ENCODE results near the gene SAG. TPM values are rescaled to one million over a fixed set of nuclear protein-coding genes. Genes with fewer than 3 reads are reported as not detected.
"Not testable (repeated sequence)": the region's sequence is repeated elsewhere in the genome, so short reads cannot be mapped to it uniquely, and the experiment has no call there.

The SAG gene
- total and polyA plus RNA-seq, 2 of the 13 experiments (the other 11 are each of a cell fraction or from before 2014, with no cell fraction given), result not detected

- POLR2A ChIA-PET, result interaction anchor here (1.7 kb wide), 1 partner anchor 13 kb away, joined by 4 read pairs; no protein-coding TSS in a partner anchor
- no peak overlapping the region for H3K4me3 ChIP-seq (replicated peaks in 1 of 3; ENCODE audit: insufficient read depth in 1 of 3, low read depth in 2 of 3, low read length in 3 of 3)
- H3K4me1 ChIP-seq (ENCODE audit: insufficient read depth, low read length), result peaks cover 19% of the 10 kb centered on the region
- no TSS peak for BruUV-seq (replicated peaks)
- H3K9ac ChIP-seq (ENCODE audit: insufficient read depth, low read depth, low read length), result no peak overlapping the region
- DNase-seq (ENCODE audit: low spot score), result no peak
- intact Hi-C loops (cut with micrococcal nuclease; ENCODE audit: unreplicated experiment), result no loop called here
- ATAC-seq, result no peak
- peaks cover 0 to 15% of the 10 kb centered on the region in 2 experiments; a peak in 2 of 5 replicates for H3K27me3 ChIP-seq (ENCODE audit: control insufficient read depth in 1 of 2, insufficient read depth in 2 of 2, low read length in 2 of 2)
- H3K4me2 ChIP-seq (ENCODE audit: low read depth, low read length), result no peak overlapping the region
- CTCF ChIA-PET (ENCODE audit: low intra/inter-chr PET ratio, low total read pairs), result no interaction called here
- H4K20me1 ChIP-seq (ENCODE audit: insufficient read depth, low read length), result no peaks in the 10 kb centered on the region
- TF ChIP-seq ZNF136 (CRISPR knock-in tag; IDR thresholded peaks at IDR 0.05; ENCODE audit: low read depth), result no peak
- TF ChIP-seq TAF1 (CRISPR knock-in tag; IDR thresholded peaks at IDR 0.05), result no peak
- TF ChIP-seq SNAPC2 (CRISPR knock-in tag; IDR thresholded peaks at IDR 0.05), result no peak
- no peak for FAIRE-seq
- in situ Hi-C loops (cut with HindIII; ENCODE audit: extremely low pct_ligation_motif_present, low pct_unique_long_range_greater_than_20kb), result no loop called here
- no peak overlapping the region for H2AFZ ChIP-seq (ENCODE audit: low read length)
- no peaks in the 10 kb centered on the region for H3K79me2 ChIP-seq (ENCODE audit: insufficient read depth, low read length)
- H3K36me3 ChIP-seq (replicated peaks in 1 of 2; ENCODE audit: control insufficient read depth in 1 of 2, insufficient read depth in 2 of 2, low read length in 2 of 2), result no peaks in the 10 kb centered on the region
- no peaks in the 10 kb centered on the region for H3K9me3 ChIP-seq (ENCODE audit: low read length)
- no peak overlapping the region for H3K27ac ChIP-seq (ENCODE audit: extremely low read length, insufficient read depth, low read length)
- WGBS (ENCODE audit: low lambda C conversion rate), result 68% methylated on average over 8 of the region's 11 CpGs
These were observed 27.3 kb downstream of the SAG start for GRCh38 chr2:233334915-233335314.

GRCh38 chr2:233336091-233336490 is 28.5 kb downstream of the SAG start:
- H4K20me1 ChIP-seq (ENCODE audit: insufficient read depth, low read length); H3K9me3 ChIP-seq (ENCODE audit: low read length); H3K27ac ChIP-seq (ENCODE audit: extremely low read length, insufficient read depth, low read length); FAIRE-seq; ATAC-seq; H3K4me2 ChIP-seq (ENCODE audit: low read depth, low read length); H3K4me3 ChIP-seq (replicated peaks in 1 of 3; ENCODE audit: insufficient read depth in 1 of 3, low read depth in 2 of 3, low read length in 3 of 3); DNase-seq (ENCODE audit: low spot score); H3K9ac ChIP-seq (ENCODE audit: insufficient read depth, low read depth, low read length); in situ Hi-C loops (cut with HindIII; ENCODE audit: extremely low pct_ligation_motif_present, low pct_unique_long_range_greater_than_20kb); H2AFZ ChIP-seq (ENCODE audit: low read length); CTCF ChIA-PET (ENCODE audit: low intra/inter-chr PET ratio, low total read pairs); POLR2A ChIA-PET; BruUV-seq (replicated peaks); H3K79me2 ChIP-seq (ENCODE audit: insufficient read depth, low read length); H3K36me3 ChIP-seq (replicated peaks in 1 of 2; ENCODE audit: control insufficient read depth in 1 of 2, insufficient read depth in 2 of 2, low read length in 2 of 2); intact Hi-C loops (cut with micrococcal nuclease; ENCODE audit: unreplicated experiment): not testable (repeated sequence)
- whole genome bisulfite sequencing (ENCODE audit: low lambda C conversion rate), result 87% methylated on average over 13 of the region's 13 CpGs
- H3K4me1 ChIP-seq (ENCODE audit: insufficient read depth, low read length), result peaks cover 25% of the 10 kb centered on the region
- H3K27me3 ChIP-seq (ENCODE audit: control insufficient read depth in 1 of 2, insufficient read depth in 2 of 2, low read length in 2 of 2), result peaks cover 0 to 10% of the 10 kb centered on the region in 2 experiments; a peak in 2 of 5 replicates
